GM10266 (cell line): ENCODE data around the gene NPB.

Source experiments
- DNase-seq: peaks from one replicate; pipeline ENCODE4 v3.0.0; 2012; ENCODE audit errors: extremely low spot score
- CTCF ChIP-seq: IDR thresholded peaks from 2 replicates; pipeline ENCODE4 v1.5.1; 2012; ENCODE audit warnings: mild to moderate bottlenecking, low read depth; ENCODE audit not compliant: control insufficient read depth, insufficient read depth; ENCODE audit errors: missing control alignments

Gene NPB

DNA sequence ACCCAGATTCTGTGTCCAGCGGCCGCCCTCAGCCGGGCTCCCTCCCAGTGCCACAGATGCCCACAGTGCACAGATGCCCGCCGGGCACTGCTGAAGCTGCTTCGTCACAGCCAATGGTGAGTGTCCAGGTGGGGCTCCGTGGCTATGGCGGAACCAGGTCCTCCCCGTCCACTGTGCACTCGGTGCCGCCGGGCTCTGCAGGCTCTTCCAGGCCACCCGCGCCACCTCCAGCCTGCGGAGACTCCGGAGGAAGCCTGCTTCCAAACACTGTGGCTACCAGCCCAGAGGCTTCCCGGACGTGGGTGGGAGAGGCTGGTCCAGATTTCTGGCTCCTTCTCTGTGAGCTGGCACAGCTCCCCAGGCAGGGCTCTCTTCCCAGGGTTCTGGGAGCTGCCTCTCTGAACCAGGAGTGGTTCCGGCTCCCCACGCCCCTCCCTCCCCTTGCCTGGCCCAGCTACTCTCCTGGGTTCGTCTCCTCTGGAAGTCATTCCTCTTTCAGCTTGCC lies 37.9 kb downstream of the NPB start:
- TF ChIP-seq CTCF, result no peak
- no peak for DNase-seq

GRCh38 chr17:81940538-81941483 lies 38.8 kb downstream of the NPB start:
- DNase-seq, result no peak
- TF ChIP-seq CTCF, result no peak

DNA sequence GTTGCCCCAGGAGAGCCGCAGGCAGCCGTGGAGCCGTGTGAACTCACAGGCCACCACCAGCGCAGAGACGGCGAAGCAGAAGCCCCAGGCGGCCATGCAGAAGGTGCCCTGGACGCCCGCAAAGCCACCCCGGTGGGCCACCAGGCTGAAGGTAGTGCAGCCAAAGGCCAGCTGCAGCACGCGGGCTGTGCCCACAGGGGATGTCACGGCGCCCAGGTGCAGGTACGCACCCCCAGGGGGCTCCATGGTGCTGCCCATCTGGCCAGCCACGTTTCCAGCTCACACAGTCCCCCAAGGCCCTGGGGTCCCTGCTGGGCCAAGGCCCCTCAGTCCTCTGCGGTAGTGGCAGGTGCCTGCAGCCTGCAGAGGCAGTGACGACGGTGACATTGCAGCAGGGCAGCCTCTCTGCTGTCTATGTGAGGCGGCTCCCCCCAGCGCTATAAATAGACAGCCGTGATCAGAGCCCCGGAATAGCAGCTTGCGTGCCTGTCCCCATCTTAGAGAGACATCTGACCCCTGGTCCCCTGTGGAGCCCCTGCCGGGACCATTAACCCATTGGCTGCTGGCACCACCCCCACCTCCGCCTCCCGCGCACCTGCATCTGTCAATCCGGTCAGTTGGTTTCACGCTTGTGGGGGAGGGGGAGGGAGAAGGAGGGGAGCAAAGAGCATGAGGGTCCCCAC lies 39.6 kb downstream of the NPB start:
- TF ChIP-seq CTCF, result no peak
- no peak for DNase-seq

- no peak for TF ChIP-seq CTCF
- no peak for DNase-seq
These were observed 40.1 kb downstream of the NPB start for GRCh38 chr17:81942167-81942553.

- no peak for DNase-seq
- TF ChIP-seq CTCF, result no peak
These were observed 42.8 kb downstream of the NPB start for GRCh38 chr17:81944858-81945257.

- no peak for DNase-seq
- TF ChIP-seq CTCF, result no peak
These were observed 45.2 kb downstream of the NPB start, which contains the start of gene MYADML2 for GRCh38 chr17:81947189-81947588. Gene MYADML2 (minus strand): TSS chr17:81947233. CDS start chr17:81941741, 5,492 bp downstream.
